GM06990 (cell line): ENCODE measurements around the gene DAPP1.

Experiments used
- DNase-seq: peaks from one replicate; pipeline ENCODE4 v3.0.0-alpha.2; 2011; ENCODE audit not compliant: insufficient read length; ENCODE audit errors: extremely low read depth
- H3K27me3 ChIP-seq: replicated peaks from 2 replicates; pipeline ENCODE4 v1.6.0; 2011; ENCODE audit warnings: low read length; ENCODE audit not compliant: control insufficient read depth, insufficient read depth
- H3K36me3 ChIP-seq: 2 replicates; pipeline ENCODE4 v1.5.1; 2011; ENCODE audit warnings: low read length; ENCODE audit not compliant: control insufficient read depth, insufficient read depth
- H3K4me3 ChIP-seq: replicated peaks from 2 replicates; pipeline ENCODE4 v1.5.1; 2011; ENCODE audit warnings: low read depth, mild to moderate bottlenecking, control low read depth, low read length
- CTCF ChIP-seq: IDR thresholded peaks from 2 replicates; pipeline ENCODE4 v1.5.1; 2011; ENCODE audit warnings: low read length, control low read depth, mild to moderate bottlenecking, inconsistent platforms; ENCODE audit not compliant: insufficient read depth, poor library complexity, severe bottlenecking

DAPP1 gene

GRCh38 chr4:99818661-99819060, 2.0 kb downstream of the DAPP1 start:
- Histone ChIP-seq H3K36me3 (no peaks in the 10 kb centered on the region), H3K27me3 (no peaks in the 10 kb centered on the region), H3K4me3 (peak overlapping the region; percentile 78)
- no peak for TF ChIP-seq CTCF
- no peak for DNase-seq

DNA sequence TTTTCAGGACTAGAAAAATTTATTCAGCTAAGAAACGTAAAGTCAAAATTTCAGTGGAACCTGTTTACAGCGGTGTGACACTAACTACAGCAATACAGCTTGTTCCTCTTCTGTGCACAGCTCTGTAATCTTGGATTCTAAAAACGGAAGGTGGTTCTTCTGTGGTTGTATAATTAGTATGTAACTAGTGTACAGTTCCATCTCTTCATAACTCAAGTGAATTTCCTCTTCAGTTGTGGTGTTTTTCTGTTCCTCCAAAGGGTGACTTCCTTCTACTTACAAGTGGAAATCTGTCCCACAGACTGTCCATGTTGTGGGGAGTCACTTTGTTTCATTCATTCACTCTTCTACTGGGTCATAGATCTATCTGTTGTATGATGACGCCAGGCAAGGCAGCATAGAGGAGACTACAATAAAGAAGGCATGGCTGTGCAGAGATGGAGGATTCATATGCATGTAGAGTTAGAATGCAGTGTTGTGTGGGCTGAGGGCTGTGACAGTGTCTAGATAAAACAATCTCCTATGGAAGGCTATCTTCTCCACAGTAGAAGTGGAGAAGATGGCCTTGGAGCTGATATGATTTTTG, 5.4 kb downstream of the DAPP1 start:
- H3K4me3 ChIP-seq: peak overlapping the region; percentile 37
- no peaks in the 10 kb centered on the region for H3K27me3 ChIP-seq
- DNase-seq: peak; percentile 37
- TF ChIP-seq CTCF: no peak
- no peaks in the 10 kb centered on the region; the same call in 1 of the 2 replicates for H3K36me3 ChIP-seq

DNA sequence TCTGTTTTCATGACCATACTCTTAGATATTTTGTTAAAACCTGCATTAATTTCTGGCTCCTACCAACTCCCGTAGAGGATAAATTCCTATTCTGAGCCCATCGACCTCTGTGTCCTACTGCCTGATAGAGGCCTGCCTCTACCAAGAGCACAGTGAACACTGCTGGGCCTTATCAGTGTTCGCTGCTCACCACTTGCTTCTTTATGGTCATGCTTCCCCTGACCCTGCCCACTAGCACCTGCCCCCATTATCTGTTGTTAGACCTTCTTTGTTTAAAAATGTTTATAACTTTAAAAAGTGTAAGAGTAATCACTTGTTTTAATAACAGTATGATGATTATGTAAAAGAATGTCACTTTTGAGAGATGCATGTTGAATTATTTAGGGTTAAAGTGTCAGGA, 6.1 kb downstream of the DAPP1 start:
- TF ChIP-seq CTCF: no peak
- H3K4me3 ChIP-seq: no peak overlapping the region
- no peaks in the 10 kb centered on the region; the same call in 1 of the 2 replicates for H3K36me3 ChIP-seq
- no peak for DNase-seq
- H3K27me3 ChIP-seq: no peaks in the 10 kb centered on the region

GRCh38 chr4:99824070-99824599, 7.5 kb downstream of the DAPP1 start:
- Histone ChIP-seq H3K36me3 (no peaks in the 10 kb centered on the region; the same call in 1 of the 2 replicates), H3K27me3 (no peaks in the 10 kb centered on the region), H3K4me3 (no peak overlapping the region)
- no peak for DNase-seq
- TF ChIP-seq CTCF: no peak

DNA sequence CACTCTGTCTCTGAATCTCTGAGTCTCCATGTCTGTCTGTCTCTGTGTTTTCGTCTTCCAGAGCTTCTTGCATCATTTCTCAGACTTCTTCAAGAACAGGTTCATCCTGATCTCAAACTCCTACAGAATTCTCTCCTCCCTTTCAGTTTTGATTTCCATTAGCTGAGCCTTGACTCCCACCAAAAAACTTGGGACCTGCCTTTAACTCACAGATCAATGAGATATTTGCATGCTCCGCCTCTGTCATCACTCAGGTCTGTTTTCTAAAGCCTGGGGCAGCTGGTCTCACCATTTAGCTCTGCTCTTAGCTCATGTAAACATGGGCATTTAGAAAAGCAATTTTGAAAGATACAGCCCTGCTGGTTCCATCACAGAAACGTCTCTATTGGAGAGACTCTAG, 8.6 kb downstream of the DAPP1 start:
- TF ChIP-seq CTCF: no peak
- H3K4me3 ChIP-seq: no peak overlapping the region

More for the DNA sequence above, 8.6 kb downstream of the DAPP1 start:
- Histone ChIP-seq H3K36me3 (no peaks in the 10 kb centered on the region; the same call in 1 of the 2 replicates), H3K27me3 (no peaks in the 10 kb centered on the region)
- no peak for DNase-seq
